DND-41 (cell line): ENCODE data around the gene AVEN.

Experiments used
- ATAC-seq: fragments of 200-7000 bp; cut with Tn5 transposase; 3 replicates; pipeline ENCODE4 v1.9.1; 2021; ENCODE audit warnings: low read depth; ENCODE audit not compliant: insufficient read depth
- DNase-seq: peaks from one replicate; pipeline ENCODE4 v3.0.0-alpha.2; 2020
- H2AFZ ChIP-seq: 2 replicates; pipeline ENCODE4 v1.6.0; 2012; ENCODE audit warnings: low read depth, low read length
- H3K27ac ChIP-seq: 2 replicates; pipeline ENCODE4 v1.5.1; 2012; ENCODE audit warnings: low read length, inconsistent platforms
- H3K27me3 ChIP-seq: fragments of 200-600 bp; sonication (generic); 2 replicates; pipeline ENCODE4 v1.6.0; 2012; ENCODE audit warnings: low read length, mild to moderate bottlenecking, inconsistent platforms; ENCODE audit not compliant: insufficient read depth, poor library complexity
- H3K36me3 ChIP-seq: 2 replicates; pipeline ENCODE4 v1.5.1; 2012; ENCODE audit warnings: low read length, inconsistent platforms; ENCODE audit not compliant: insufficient read depth
- H3K4me1 ChIP-seq: 2 replicates; pipeline ENCODE4 v1.5.1; 2012; ENCODE audit warnings: mild to moderate bottlenecking, low read length; ENCODE audit not compliant: insufficient read depth
- H3K4me2 ChIP-seq: 2 replicates; pipeline ENCODE4 v1.6.0; 2012; ENCODE audit warnings: mild to moderate bottlenecking, moderate library complexity, low read length, inconsistent platforms; ENCODE audit not compliant: insufficient read depth
- H3K4me3 ChIP-seq, 2 experiments: fragments of 200-600 bp in 1 of 2; shearing (Covaris generic) in 1 of 2; 2 replicates each; pipeline ENCODE4 v1.5.1; 2012 to 2016; ENCODE audit warnings: inconsistent platforms in 2 of 2, low read length in 2 of 2, mild to moderate bottlenecking in 2 of 2, low read depth in 1 of 2, moderate library complexity in 1 of 2
- H3K79me2 ChIP-seq: 2 replicates; pipeline ENCODE4 v1.6.0; 2012; ENCODE audit warnings: low read length, inconsistent platforms; ENCODE audit not compliant: insufficient read depth
- H3K9ac ChIP-seq: 2 replicates; pipeline ENCODE4 v1.6.0; 2012; ENCODE audit warnings: low read depth, mild to moderate bottlenecking, inconsistent platforms, low read length, moderate library complexity
- H3K9me3 ChIP-seq: 2 replicates; pipeline ENCODE4 v1.5.1; 2012; ENCODE audit warnings: low read length, moderate library complexity, mild to moderate bottlenecking, inconsistent platforms; ENCODE audit not compliant: insufficient read depth, severe bottlenecking
- H4K20me1 ChIP-seq: 2 replicates; pipeline ENCODE4 v1.6.0; 2012; ENCODE audit warnings: low read length; ENCODE audit not compliant: insufficient read depth
- EZH2 ChIP-seq: IDR thresholded peaks from 3 replicates; pipeline ENCODE4 v1.6.1; 2012; ENCODE audit warnings: borderline replicate concordance, low read depth, mild to moderate bottlenecking, moderate library complexity, low read length, inconsistent platforms; ENCODE audit not compliant: severe bottlenecking
- TF ChIP-seq, protein P1 (sequence below): IDR thresholded peaks from 2 replicates; pipeline ENCODE4 v1.5.1; 2012; ENCODE audit warnings: borderline replicate concordance, low read length, moderate library complexity, mild to moderate bottlenecking; ENCODE audit not compliant: poor library complexity, severe bottlenecking; ENCODE audit errors: extremely low read depth

AVEN gene

DNA sequence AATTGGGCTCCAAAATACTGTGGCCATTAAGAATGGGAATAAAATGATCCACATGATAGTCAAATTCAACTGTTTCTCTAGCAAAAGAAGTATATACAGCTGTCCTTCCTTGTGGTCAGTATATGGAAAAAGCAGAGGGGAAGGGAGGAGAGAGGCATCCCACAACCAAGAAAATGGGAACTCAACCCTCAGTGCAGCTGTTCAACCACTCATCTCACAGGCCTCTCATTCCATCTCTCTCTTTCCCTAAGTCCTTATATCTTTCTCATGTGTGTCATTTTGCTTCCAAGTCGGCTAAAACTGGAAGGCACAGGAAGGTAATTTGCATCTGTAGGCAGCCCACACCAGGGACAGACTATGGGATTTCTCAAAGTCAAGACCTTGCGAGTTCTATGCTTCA is 27.5 kb downstream of the AVEN start:
- TF ChIP-seq, protein P1, sequence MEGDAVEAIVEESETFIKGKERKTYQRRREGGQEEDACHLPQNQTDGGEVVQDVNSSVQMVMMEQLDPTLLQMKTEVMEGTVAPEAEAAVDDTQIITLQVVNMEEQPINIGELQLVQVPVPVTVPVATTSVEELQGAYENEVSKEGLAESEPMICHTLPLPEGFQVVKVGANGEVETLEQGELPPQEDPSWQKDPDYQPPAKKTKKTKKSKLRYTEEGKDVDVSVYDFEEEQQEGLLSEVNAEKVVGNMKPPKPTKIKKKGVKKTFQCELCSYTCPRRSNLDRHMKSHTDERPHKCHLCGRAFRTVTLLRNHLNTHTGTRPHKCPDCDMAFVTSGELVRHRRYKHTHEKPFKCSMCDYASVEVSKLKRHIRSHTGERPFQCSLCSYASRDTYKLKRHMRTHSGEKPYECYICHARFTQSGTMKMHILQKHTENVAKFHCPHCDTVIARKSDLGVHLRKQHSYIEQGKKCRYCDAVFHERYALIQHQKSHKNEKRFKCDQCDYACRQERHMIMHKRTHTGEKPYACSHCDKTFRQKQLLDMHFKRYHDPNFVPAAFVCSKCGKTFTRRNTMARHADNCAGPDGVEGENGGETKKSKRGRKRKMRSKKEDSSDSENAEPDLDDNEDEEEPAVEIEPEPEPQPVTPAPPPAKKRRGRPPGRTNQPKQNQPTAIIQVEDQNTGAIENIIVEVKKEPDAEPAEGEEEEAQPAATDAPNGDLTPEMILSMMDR, result no peak
- no peak for TF ChIP-seq EZH2
- H3K36me3 ChIP-seq, result no peaks in the 10 kb centered on the region
- ATAC-seq, result no peak

DNA sequence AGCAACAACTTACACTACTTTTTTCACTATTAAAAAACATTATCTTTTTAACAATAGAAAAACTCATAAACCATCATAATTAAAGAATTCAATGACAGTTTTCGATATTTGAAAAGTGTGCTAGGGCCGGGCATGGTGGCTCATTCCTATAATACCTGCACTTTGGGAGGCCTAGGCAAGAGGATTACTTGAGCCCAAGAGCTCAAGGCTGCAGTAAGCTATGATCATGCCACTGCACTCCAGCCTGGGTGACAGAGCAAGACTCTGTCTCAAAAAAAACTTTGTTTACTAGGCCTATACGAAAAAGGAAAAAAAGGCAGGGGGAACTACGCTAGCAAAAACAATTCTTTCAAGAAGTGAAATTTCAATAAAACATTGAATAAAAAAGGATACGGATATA is 28.1 kb downstream of the AVEN start:
- Histone ChIP-seq H3K79me2 (no peaks in the 10 kb centered on the region), H3K4me3 (no peak overlapping the region), H3K27ac (no peak overlapping the region), H3K4me1 (no peaks in the 10 kb centered on the region), H4K20me1 (no peaks in the 10 kb centered on the region), H3K9me3 (no peaks in the 10 kb centered on the region), H3K4me2 (no peak overlapping the region), H3K36me3 (no peaks in the 10 kb centered on the region), H2AFZ (no peak overlapping the region), H3K9ac (no peak overlapping the region), H3K27me3 (no peaks in the 10 kb centered on the region)
- no peak for TF ChIP-seq EZH2
- TF ChIP-seq, protein P1, result no peak
- no peak for DNase-seq
- ATAC-seq, result no peak

More for the DNA sequence above, 27.5 kb downstream of the AVEN start:
- Histone ChIP-seq H3K4me1 (no peaks in the 10 kb centered on the region), H3K9me3 (no peaks in the 10 kb centered on the region), H4K20me1 (no peaks in the 10 kb centered on the region), H3K27me3 (no peaks in the 10 kb centered on the region), H3K9ac (no peak overlapping the region), H3K4me3 (no peak overlapping the region), H3K4me2 (no peak overlapping the region), H3K27ac (no peak overlapping the region), H3K79me2 (no peaks in the 10 kb centered on the region), H2AFZ (no peak overlapping the region)
- DNase-seq, result no peak

DNA sequence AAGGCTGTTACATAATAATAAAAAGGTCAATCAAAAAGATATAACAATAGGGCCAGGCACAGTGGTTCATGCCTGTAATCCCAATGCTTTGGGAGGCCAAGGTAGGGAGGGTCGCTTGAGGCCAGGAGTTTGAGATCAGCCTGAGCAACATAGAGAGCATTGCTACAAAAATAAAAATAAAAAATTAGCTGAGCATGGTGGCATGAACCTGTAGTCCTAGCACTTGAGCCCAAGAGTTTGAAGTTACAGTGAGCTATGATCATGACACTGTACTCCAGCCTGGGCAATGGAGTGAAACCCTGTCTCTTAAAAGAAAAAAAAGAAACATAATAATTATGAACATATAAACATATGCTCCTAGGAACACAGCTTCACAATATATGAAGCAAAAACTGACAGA is 29.3 kb downstream of the AVEN start:
- Histone ChIP-seq H3K4me1 (no peaks in the 10 kb centered on the region), H4K20me1 (no peaks in the 10 kb centered on the region), H3K27ac (no peak overlapping the region), H3K4me2 (no peak overlapping the region), H3K36me3 (no peaks in the 10 kb centered on the region), H3K79me2 (no peaks in the 10 kb centered on the region), H3K9ac (no peak overlapping the region), H2AFZ (no peak overlapping the region), H3K27me3 (no peaks in the 10 kb centered on the region), H3K9me3 (no peaks in the 10 kb centered on the region), H3K4me3 (no peak overlapping the region)
- DNase-seq (no peak), ATAC-seq (no peak)
- TF ChIP-seq, protein P1, result no peak
- no peak for TF ChIP-seq EZH2

DNA sequence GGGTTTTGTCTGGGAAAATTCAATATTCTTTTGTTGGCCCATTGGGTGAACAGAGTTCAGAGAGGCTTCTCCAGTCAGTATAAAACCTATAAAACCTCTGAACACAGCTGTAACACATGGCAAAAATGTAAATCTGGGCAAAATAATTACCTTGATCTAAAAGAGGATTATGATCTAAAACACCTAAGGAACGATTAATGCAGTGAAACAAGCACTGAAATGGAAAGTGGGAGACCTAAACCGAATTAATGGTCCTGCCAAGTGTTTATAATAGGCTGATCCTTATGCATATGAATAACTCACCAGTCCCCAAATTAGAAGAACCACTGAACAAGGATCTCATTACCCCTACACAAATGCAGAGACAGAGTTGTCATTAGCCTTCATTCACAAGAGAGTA is 32.6 kb downstream of the AVEN start:
- Histone ChIP-seq H3K27me3 (no peaks in the 10 kb centered on the region), H3K79me2 (no peaks in the 10 kb centered on the region), H2AFZ (no peak overlapping the region), H3K9me3 (no peaks in the 10 kb centered on the region), H3K9ac (no peak overlapping the region), H3K4me1 (no peaks in the 10 kb centered on the region), H4K20me1 (no peaks in the 10 kb centered on the region), H3K4me3 (no peak overlapping the region), H3K36me3 (no peaks in the 10 kb centered on the region), H3K27ac (no peak overlapping the region), H3K4me2 (no peak overlapping the region)
- TF ChIP-seq, protein P1, result no peak
- no peak for TF ChIP-seq EZH2
- DNase-seq (no peak), ATAC-seq (no peak)
